Activated naive CD4-positive, alpha-beta T cell treated with anti-CD3 and anti-CD28 coated beads for 36 hours (primary cell): Measurements from ENCODE around the gene FAM168A. TPM values are rescaled to one million over a fixed set of nuclear protein-coding genes. Genes with fewer than 3 reads are reported as not detected.

ENCODE experiments used
- CTCF ChIA-PET: fragments of 350-600 bp; sonication (Branson Sonifier 250); formaldehyde crosslinking; loops from one replicate; lab custom pipeline; 2021; ENCODE audit warnings: antibody characterized with exemption; lab: Charles Lee
- DNase-seq: peaks from one replicate; pipeline ENCODE4 v3.0.0-alpha.2; 2020
- H3K27ac Mint-ChIP-seq: one replicate; pipeline ENCODE4 v1.8.0; 2021; ENCODE audit warnings: mild to moderate bottlenecking, mixed read lengths
- H3K27me3 Mint-ChIP-seq: one replicate; pipeline ENCODE4 v1.8.0; 2021; ENCODE audit warnings: low read depth, mixed read lengths
- H3K36me3 Mint-ChIP-seq: one replicate; pipeline ENCODE4 v1.8.0; 2021; ENCODE audit warnings: low read depth, mixed read lengths
- H3K4me1 Mint-ChIP-seq: one replicate; pipeline ENCODE4 v1.8.0; 2021; ENCODE audit warnings: low read depth, mixed read lengths
- H3K4me3 Mint-ChIP-seq: one replicate; pipeline ENCODE4 v1.8.0; 2021; ENCODE audit warnings: mild to moderate bottlenecking, moderate library complexity, mixed read lengths
- H3K9me3 Mint-ChIP-seq: one replicate; pipeline ENCODE4 v1.8.0; 2021; ENCODE audit warnings: mixed read lengths
- intact Hi-C: fragments of 100-400 bp; cut with micrococcal nuclease; formaldehyde crosslinking; loops from one replicate; pipeline ENCODE4 v1.15.1; 2023
- total RNA-seq, 2 experiments: library from RNA; stranded (reverse); gene quantifications; one replicate each; pipeline ENCODE4 v1.2.3, GENCODE V29; 2021

Gene FAM168A
- total RNA-seq, 2 experiments from 2014 or later: 11.9 to 13.0 TPM

GRCh38 chr11:73528483-73529203, 69.3 kb downstream of the FAM168A start:
- Mint-ChIP-seq H3K27ac (no peak overlapping the region), H3K27me3 (no peaks in the 10 kb centered on the region), H3K4me3 (no peak overlapping the region), H3K36me3 (no peaks in the 10 kb centered on the region), H3K9me3 (no peaks in the 10 kb centered on the region), H3K4me1 (peaks cover 50% of the 10 kb centered on the region)
- intact Hi-C loops: no loop called here
- CTCF ChIA-PET: interaction anchor here (0.6 kb wide), 1 partner anchor 944 kb away, joined by 3 read pairs; no protein-coding TSS in a partner anchor
- no peak for DNase-seq

GRCh38 chr11:73528013-73528412, 69.9 kb downstream of the FAM168A start:
- no peak for DNase-seq
- H3K36me3 Mint-ChIP-seq: no peaks in the 10 kb centered on the region
- H3K9me3 Mint-ChIP-seq: no peaks in the 10 kb centered on the region
- intact Hi-C loops: no loop called here
- no peaks in the 10 kb centered on the region for H3K27me3 Mint-ChIP-seq
- peaks cover 51% of the 10 kb centered on the region for H3K4me1 Mint-ChIP-seq
- H3K27ac Mint-ChIP-seq: no peak overlapping the region
- H3K4me3 Mint-ChIP-seq: no peak overlapping the region
- CTCF ChIA-PET: no interaction called here

GRCh38 chr11:73525611-73526010, 72.3 kb downstream of the FAM168A start:
- CTCF ChIA-PET: no interaction called here
- no peak for DNase-seq
- H3K9me3 Mint-ChIP-seq: no peaks in the 10 kb centered on the region
- no peaks in the 10 kb centered on the region for H3K36me3 Mint-ChIP-seq
- H3K4me3 Mint-ChIP-seq: no peak overlapping the region
- peaks cover 53% of the 10 kb centered on the region for H3K4me1 Mint-ChIP-seq
- H3K27ac Mint-ChIP-seq: no peak overlapping the region
- intact Hi-C loops: no loop called here
- H3K27me3 Mint-ChIP-seq: no peaks in the 10 kb centered on the region

- no peaks in the 10 kb centered on the region for H3K27me3 Mint-ChIP-seq
- H3K36me3 Mint-ChIP-seq: no peaks in the 10 kb centered on the region
- intact Hi-C loops: loop anchor here (5.0 kb wide), 1 partner anchor 97 kb away; no protein-coding TSS in a partner anchor
- H3K4me1 Mint-ChIP-seq: peaks cover 51% of the 10 kb centered on the region
- H3K9me3 Mint-ChIP-seq: no peaks in the 10 kb centered on the region
- H3K27ac Mint-ChIP-seq: no peak overlapping the region
- CTCF ChIA-PET: interaction anchor here (0.6 kb wide), 1 partner anchor 1562 kb away, joined by 3 read pairs; no protein-coding TSS in a partner anchor
- DNase-seq: no peak
- no peak overlapping the region for H3K4me3 Mint-ChIP-seq
These were observed 73.1 kb downstream of the FAM168A start for GRCh38 chr11:73524774-73525173.

- H3K4me3 Mint-ChIP-seq: peak overlapping the region; percentile 28
- CTCF ChIA-PET: interaction anchor here (0.6 to 1.2 kb wide), 6 partner anchors 9 to 170 kb away, joined by 3 to 4 read pairs (median 3); no protein-coding TSS in a partner anchor
- H3K4me1 Mint-ChIP-seq: peaks cover 35% of the 10 kb centered on the region
- H3K9me3 Mint-ChIP-seq: no peaks in the 10 kb centered on the region
- no peaks in the 10 kb centered on the region for H3K27me3 Mint-ChIP-seq
- intact Hi-C loops: loop anchor here (1.0 to 5.0 kb wide), 3 partner anchors 17 to 94 kb away; partner anchors contain the start of gene FAM168A
- peak; percentile 64 for DNase-seq
- no peaks in the 10 kb centered on the region for H3K36me3 Mint-ChIP-seq
- H3K27ac Mint-ChIP-seq: peak overlapping the region; percentile 88
These were observed 76.3 kb downstream of the FAM168A start for GRCh38 chr11:73521621-73522020.

- no peaks in the 10 kb centered on the region for H3K9me3 Mint-ChIP-seq
- H3K27me3 Mint-ChIP-seq: no peaks in the 10 kb centered on the region
- H3K4me1 Mint-ChIP-seq: peaks cover 32% of the 10 kb centered on the region
- H3K4me3 Mint-ChIP-seq: no peak overlapping the region
- CTCF ChIA-PET: interaction anchor here (0.5 to 1.4 kb wide), 4 partner anchors 19 to 743 kb away, joined by 3 to 7 read pairs (median 3); no protein-coding TSS in a partner anchor
- peak; percentile 25 for DNase-seq
- H3K27ac Mint-ChIP-seq: peak overlapping the region; percentile 88
- intact Hi-C loops: loop anchor here (1.0 to 5.0 kb wide), 4 partner anchors 18 to 93 kb away; partner anchors contain the start of gene FAM168A
- no peaks in the 10 kb centered on the region for H3K36me3 Mint-ChIP-seq
These were observed 77.4 kb downstream of the FAM168A start for GRCh38 chr11:73520353-73521061.

GRCh38 chr11:73519266-73519665, 78.6 kb downstream of the FAM168A start:
- intact Hi-C loops: no loop called here
- H3K36me3 Mint-ChIP-seq: no peaks in the 10 kb centered on the region
- DNase-seq: no peak
- CTCF ChIA-PET: interaction anchor here (0.7 to 1.0 kb wide), 2 partner anchors 19 to 142 kb away, joined by 3 read pairs; no protein-coding TSS in a partner anchor
- H3K27ac Mint-ChIP-seq: no peak overlapping the region
- no peak overlapping the region for H3K4me3 Mint-ChIP-seq
- no peaks in the 10 kb centered on the region for H3K27me3 Mint-ChIP-seq
- H3K9me3 Mint-ChIP-seq: no peaks in the 10 kb centered on the region
- peaks cover 32% of the 10 kb centered on the region for H3K4me1 Mint-ChIP-seq

GRCh38 chr11:73518195-73518594, 79.7 kb downstream of the FAM168A start:
- intact Hi-C loops: no loop called here
- Mint-ChIP-seq H3K27me3 (no peaks in the 10 kb centered on the region), H3K4me1 (peaks cover 32% of the 10 kb centered on the region), H3K4me3 (no peak overlapping the region), H3K9me3 (no peaks in the 10 kb centered on the region), H3K36me3 (no peaks in the 10 kb centered on the region), H3K27ac (no peak overlapping the region)
- DNase-seq: no peak
- CTCF ChIA-PET: no interaction called here

GRCh38 chr11:73516080-73516479, 81.8 kb downstream of the FAM168A start:
- H3K27ac Mint-ChIP-seq: no peak overlapping the region
- CTCF ChIA-PET: no interaction called here
- no peaks in the 10 kb centered on the region for H3K9me3 Mint-ChIP-seq
- H3K27me3 Mint-ChIP-seq: no peaks in the 10 kb centered on the region
- no peaks in the 10 kb centered on the region for H3K36me3 Mint-ChIP-seq
- DNase-seq: no peak
- intact Hi-C loops: no loop called here
- peaks cover 17% of the 10 kb centered on the region for H3K4me1 Mint-ChIP-seq
- no peak overlapping the region for H3K4me3 Mint-ChIP-seq

GRCh38 chr11:73513707-73514106, 84.2 kb downstream of the FAM168A start:
- intact Hi-C loops: no loop called here
- H3K36me3 Mint-ChIP-seq: peaks cover 2% of the 10 kb centered on the region
- H3K4me1 Mint-ChIP-seq: no peaks in the 10 kb centered on the region
- DNase-seq: no peak
- H3K27me3 Mint-ChIP-seq: no peaks in the 10 kb centered on the region
- CTCF ChIA-PET: no interaction called here
- peaks cover 3% of the 10 kb centered on the region for H3K9me3 Mint-ChIP-seq
- no peak overlapping the region for H3K27ac Mint-ChIP-seq
- no peak overlapping the region for H3K4me3 Mint-ChIP-seq

GRCh38 chr11:73510877-73511276, 87.0 kb downstream of the FAM168A start:
- no peaks in the 10 kb centered on the region for H3K27me3 Mint-ChIP-seq
- peaks cover 2% of the 10 kb centered on the region for H3K4me1 Mint-ChIP-seq
- H3K27ac Mint-ChIP-seq: no peak overlapping the region
- H3K4me3 Mint-ChIP-seq: no peak overlapping the region
- intact Hi-C loops: no loop called here
- H3K36me3 Mint-ChIP-seq: peaks cover 2% of the 10 kb centered on the region
- CTCF ChIA-PET: interaction anchor here (0.6 kb wide), 2 partner anchors 23 to 346 kb away, joined by 3 read pairs; no protein-coding TSS in a partner anchor
- H3K9me3 Mint-ChIP-seq: peaks cover 6% of the 10 kb centered on the region
- DNase-seq: no peak

GRCh38 chr11:73510106-73510505, 87.8 kb downstream of the FAM168A start:
- Mint-ChIP-seq H3K27me3 (no peaks in the 10 kb centered on the region), H3K4me1 (peaks cover 3% of the 10 kb centered on the region), H3K4me3 (no peak overlapping the region), H3K27ac (no peak overlapping the region), H3K36me3 (peaks cover 2% of the 10 kb centered on the region), H3K9me3 (peaks cover 6% of the 10 kb centered on the region)
- CTCF ChIA-PET: interaction anchor here (0.6 kb wide), 2 partner anchors 24 to 789 kb away, joined by 3 to 4 read pairs; no protein-coding TSS in a partner anchor
- intact Hi-C loops: no loop called here
- no peak for DNase-seq
